Iris pigment epithelial cell (primary cell): Measurements from ENCODE around the gene MBTPS1.

Source experiments
- DNase-seq: peaks from one replicate; pipeline ENCODE4 v3.0.0-alpha.2; 2011; ENCODE audit warnings: low read depth

Gene MBTPS1

GRCh38 chr16:84116720-84117493 lies at the start of gene MBTPS1:
Gene MBTPS1 (minus strand): TSS chr16:84116942. CDS start chr16:84101783, 15,159 bp downstream.
- DNase-seq = peak; percentile 98

GRCh38 chr16:84165746-84166145 lies 49.0 kb upstream of the MBTPS1 start:
- no peak for DNase-seq

- no peak for DNase-seq
Measured at GRCh38 chr16:84161801-84162200, 45.1 kb upstream of the MBTPS1 start.

GRCh38 chr16:84161037-84161436 lies 44.3 kb upstream of the MBTPS1 start:
- DNase-seq = no peak

- no peak for DNase-seq
Measured at GRCh38 chr16:84159800-84160199, 43.1 kb upstream of the MBTPS1 start.

GRCh38 chr16:84159007-84159406 lies 42.3 kb upstream of the MBTPS1 start:
- DNase-seq = no peak

GRCh38 chr16:84156342-84156784 lies 39.6 kb upstream of the MBTPS1 start:
- no peak for DNase-seq

- no peak for DNase-seq
Measured at GRCh38 chr16:84155771-84156170, 39.0 kb upstream of the MBTPS1 start.

- no peak for DNase-seq
Measured at GRCh38 chr16:84155226-84155625, 38.5 kb upstream of the MBTPS1 start.

GRCh38 chr16:84153660-84154214 lies 37.0 kb upstream of the MBTPS1 start:
- no peak for DNase-seq

GRCh38 chr16:84150926-84151325 lies 34.2 kb upstream of the MBTPS1 start:
- no peak for DNase-seq

- DNase-seq = peak; percentile 71
Measured at GRCh38 chr16:84144859-84145639, 28.3 kb upstream of the MBTPS1 start, which contains the start of the genes DNAAF1 and HSDL1. Gene DNAAF1 (plus strand): TSS chr16:84145308. CDS start chr16:84145441, 133 bp downstream. Gene HSDL1 (minus strand): TSS chr16:84145177. CDS start chr16:84131321, 13,856 bp downstream.

- no peak for DNase-seq
Measured at GRCh38 chr16:84144209-84144858, 27.6 kb upstream of the MBTPS1 start.

GRCh38 chr16:84143784-84144199 lies 27.1 kb upstream of the MBTPS1 start:
- DNase-seq = no peak

- DNase-seq = no peak
Measured at GRCh38 chr16:84143081-84143480, 26.3 kb upstream of the MBTPS1 start.

GRCh38 chr16:84141143-84141670 lies 24.5 kb upstream of the MBTPS1 start:
- DNase-seq = no peak

- DNase-seq = no peak
Measured at GRCh38 chr16:84139628-84140258, 23.0 kb upstream of the MBTPS1 start.

- DNase-seq = peak; percentile 57
Measured at GRCh38 chr16:84138824-84139627, 22.3 kb upstream of the MBTPS1 start.

- no peak for DNase-seq
Measured at GRCh38 chr16:84138500-84138823, 21.7 kb upstream of the MBTPS1 start.

GRCh38 chr16:84137769-84138357 lies 21.1 kb upstream of the MBTPS1 start:
- DNase-seq = no peak
